Stimulated activated CD4-positive, alpha-beta T cell treated with anti-CD3 and anti-CD28 coated beads, Interleukin-4, amount 100 ng/mL, for 24 hours (primary cell): ENCODE measurements around the gene MOB3A.
"Not testable (repeated sequence)": the region's sequence is repeated elsewhere in the genome, so short reads cannot be mapped to it uniquely, and the experiment has no call there.

Experiments
- DNase-seq: peaks from one replicate; pipeline ENCODE4 v3.0.0-alpha.2; 2020

MOB3A gene

GRCh38 chr19:2096034-2096479 is at the start of gene MOB3A:
TSS of gene MOB3A (minus strand) at chr19:2096326. CDS start at chr19:2078560, 17,766 bp downstream.
- peak; percentile 86 for DNase-seq

- DNase-seq = no peak
These were observed 49.7 kb upstream of the MOB3A start for GRCh38 chr19:2145831-2146241.

GRCh38 chr19:2144190-2144589 is 48.1 kb upstream of the MOB3A start:
- no peak for DNase-seq

- DNase-seq = no peak
These were observed 46.2 kb upstream of the MOB3A start for GRCh38 chr19:2142173-2142829.

- no peak for DNase-seq
These were observed 44.0 kb upstream of the MOB3A start for GRCh38 chr19:2140138-2140569.

- DNase-seq = no peak
These were observed 43.4 kb upstream of the MOB3A start for GRCh38 chr19:2139385-2140137.

- no peak for DNase-seq
These were observed 42.1 kb upstream of the MOB3A start for GRCh38 chr19:2138061-2138728.

- no peak for DNase-seq
These were observed 40.7 kb upstream of the MOB3A start for GRCh38 chr19:2136796-2137195.

GRCh38 chr19:2135474-2136402 is 39.6 kb upstream of the MOB3A start:
- no peak for DNase-seq

- no peak for DNase-seq
These were observed 36.8 kb upstream of the MOB3A start for GRCh38 chr19:2132731-2133490.

- no peak for DNase-seq
These were observed 36.1 kb upstream of the MOB3A start for GRCh38 chr19:2132191-2132590.

GRCh38 chr19:2131012-2131975 is 35.2 kb upstream of the MOB3A start:
- DNase-seq = not testable (repeated sequence)

- DNase-seq = no peak
These were observed 34.0 kb upstream of the MOB3A start for GRCh38 chr19:2129892-2130770.

- DNase-seq = no peak
These were observed 33.4 kb upstream of the MOB3A start for GRCh38 chr19:2129486-2129885.

- DNase-seq = no peak
These were observed 32.9 kb upstream of the MOB3A start for GRCh38 chr19:2129022-2129421.

GRCh38 chr19:2128252-2128651 is 32.1 kb upstream of the MOB3A start:
- not testable (repeated sequence) for DNase-seq

- DNase-seq = no peak
These were observed 31.6 kb upstream of the MOB3A start for GRCh38 chr19:2127758-2128157.

- no peak for DNase-seq
These were observed 30.9 kb upstream of the MOB3A start for GRCh38 chr19:2126879-2127518.
